Measurements from ENCODE around the gene NPIPB6.
"Not testable (repeated sequence)": the region's sequence is repeated elsewhere in the genome, so short reads cannot be mapped to it uniquely, and the experiment has no call there.

The NPIPB6 gene

DNA sequence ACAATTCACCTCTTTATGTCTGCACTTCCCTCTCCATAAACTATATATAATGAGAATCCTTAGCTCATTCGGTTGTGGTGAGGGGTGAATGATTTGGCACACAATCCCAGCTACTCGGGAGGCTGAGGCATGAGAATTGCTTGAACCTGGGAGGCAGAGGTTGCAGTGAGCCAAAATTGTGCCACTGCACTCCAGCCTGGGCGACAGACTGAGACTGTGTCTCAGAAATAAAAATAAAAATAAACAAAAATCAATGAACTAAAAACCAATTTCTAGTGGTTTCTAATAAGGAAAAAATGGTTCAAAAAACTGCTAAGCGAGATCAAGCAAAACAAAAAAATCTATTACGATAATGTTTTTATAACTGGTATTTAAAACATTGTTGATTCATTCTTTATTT is at the start of gene NPIPB6:
TSS of gene NPIPB6 (minus strand) at position 101 of the 400 bp plus-strand sequence. CDS start 686 bp downstream, outside the sequence.
- not testable (repeated sequence) for DNase-seq

DNA sequence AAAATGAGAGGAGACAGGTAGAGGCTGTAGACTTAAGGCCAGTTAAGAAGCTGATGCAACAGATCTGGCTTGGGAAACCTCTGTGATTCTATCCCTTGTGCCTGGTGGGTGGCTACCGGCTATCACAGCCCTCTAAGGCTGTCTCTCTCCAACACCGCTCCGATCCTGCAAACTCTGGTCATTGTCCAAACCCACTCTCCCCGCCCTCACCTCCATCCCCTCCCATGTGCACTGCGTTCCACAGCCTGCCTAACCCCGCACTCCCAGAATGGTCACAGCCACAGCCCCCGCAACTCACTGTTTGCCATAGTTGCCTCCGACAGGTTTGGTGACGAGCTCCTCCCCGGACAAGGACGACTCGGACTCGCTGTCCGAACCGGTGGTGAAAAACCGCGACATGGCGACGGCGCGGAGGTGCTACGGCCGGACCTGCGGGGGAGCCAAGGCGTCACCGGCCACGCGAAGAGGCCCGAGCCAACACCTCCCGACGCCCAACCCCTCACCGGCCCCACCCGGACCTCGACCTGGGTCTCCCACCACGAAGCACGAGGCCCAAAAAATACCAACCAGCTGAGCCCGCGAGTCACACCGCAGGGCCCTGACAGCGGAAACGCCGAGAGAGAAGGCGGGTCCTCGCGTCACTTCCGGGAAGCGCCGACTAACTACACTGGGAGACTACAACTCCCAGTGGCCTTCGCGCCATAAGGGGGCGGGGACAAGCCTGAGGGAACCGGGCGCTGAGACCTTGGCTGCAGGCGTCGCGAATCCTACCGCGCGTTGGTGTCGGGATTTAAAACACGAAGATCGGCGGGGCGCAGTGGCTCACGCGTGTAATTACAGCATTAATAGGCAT is 40.1 kb upstream of the NPIPB6 start, which contains the start of gene EIF3CL:
TSS of gene EIF3CL (minus strand) at position 622 of the 853 bp plus-strand sequence. CDS start at position 399, 223 bp downstream.
- not testable (repeated sequence) for DNase-seq

DNA sequence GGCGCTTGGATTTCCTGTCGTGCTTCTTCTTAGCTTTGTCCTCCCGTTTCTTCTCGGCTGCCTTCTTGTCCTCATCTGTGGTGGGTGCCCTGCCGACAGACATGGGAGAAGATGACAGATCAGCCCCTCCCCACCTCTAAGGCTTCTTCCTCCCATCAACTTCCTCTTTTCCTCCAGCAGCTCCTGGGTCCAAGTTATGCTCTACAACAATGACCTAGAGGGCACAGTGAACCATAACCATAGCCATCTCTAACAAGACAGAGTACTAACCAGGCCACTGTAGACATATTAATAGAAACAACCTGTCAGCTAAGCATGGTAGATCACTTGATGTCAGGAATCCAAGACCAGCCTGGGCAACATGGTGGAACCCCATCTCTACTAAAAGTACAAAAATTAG is 28.7 kb upstream of the NPIPB6 start:
- DNase-seq, result not testable (repeated sequence)

DNA sequence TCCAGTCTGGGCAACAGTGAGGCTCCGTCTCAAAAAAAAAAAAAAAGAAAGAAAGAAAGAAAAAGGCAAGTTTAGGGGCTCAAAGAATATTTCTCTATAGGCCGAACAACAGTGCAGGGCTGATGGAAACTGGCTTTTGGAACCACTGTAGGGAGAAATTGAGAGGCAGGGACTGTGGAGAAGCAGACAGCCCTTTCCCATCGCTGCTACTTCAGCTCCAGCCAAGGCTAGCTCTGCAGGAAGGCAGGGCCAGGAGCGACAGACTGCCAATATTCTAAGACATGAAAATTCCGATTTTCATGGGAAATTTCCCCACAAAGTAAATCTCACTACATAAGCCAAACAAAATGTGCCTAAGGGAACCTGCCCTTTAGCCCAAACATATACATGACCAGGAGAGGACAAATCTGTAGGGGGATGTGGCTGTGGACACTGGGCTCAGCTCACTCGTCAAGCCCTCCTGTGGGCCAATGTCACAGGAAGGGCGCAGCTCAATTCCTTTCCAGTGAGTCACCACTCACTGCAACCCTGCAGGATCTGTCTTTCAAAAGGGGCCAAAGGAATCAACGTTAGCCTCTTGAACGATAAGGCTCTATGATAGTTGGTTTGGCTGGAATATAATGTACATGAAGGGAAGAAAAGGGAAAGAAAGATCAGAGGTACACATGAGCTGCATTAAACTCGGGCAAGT is 19.0 kb upstream of the NPIPB6 start:
- DNase-seq, result not testable (repeated sequence)

DNA sequence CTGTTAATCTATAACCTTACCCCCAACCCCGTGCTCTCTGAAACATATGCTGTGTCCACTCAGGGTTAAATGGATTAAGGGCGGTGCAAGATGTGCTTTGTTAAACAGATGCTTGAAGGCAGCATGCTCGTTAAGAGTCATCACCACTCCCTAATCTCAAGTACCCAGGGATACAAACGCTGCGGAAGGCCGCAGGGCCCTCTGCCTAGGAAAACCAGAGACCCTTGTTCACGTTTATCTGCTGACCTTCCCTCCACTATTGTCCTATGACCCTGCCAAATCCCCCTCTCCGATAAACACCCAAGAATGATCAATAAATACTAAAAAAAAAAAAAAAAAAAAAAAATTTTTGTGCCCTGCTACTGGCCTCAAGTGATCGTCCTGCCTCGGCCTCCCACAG is 14.5 kb upstream of the NPIPB6 start:
- not testable (repeated sequence) for DNase-seq

DNA sequence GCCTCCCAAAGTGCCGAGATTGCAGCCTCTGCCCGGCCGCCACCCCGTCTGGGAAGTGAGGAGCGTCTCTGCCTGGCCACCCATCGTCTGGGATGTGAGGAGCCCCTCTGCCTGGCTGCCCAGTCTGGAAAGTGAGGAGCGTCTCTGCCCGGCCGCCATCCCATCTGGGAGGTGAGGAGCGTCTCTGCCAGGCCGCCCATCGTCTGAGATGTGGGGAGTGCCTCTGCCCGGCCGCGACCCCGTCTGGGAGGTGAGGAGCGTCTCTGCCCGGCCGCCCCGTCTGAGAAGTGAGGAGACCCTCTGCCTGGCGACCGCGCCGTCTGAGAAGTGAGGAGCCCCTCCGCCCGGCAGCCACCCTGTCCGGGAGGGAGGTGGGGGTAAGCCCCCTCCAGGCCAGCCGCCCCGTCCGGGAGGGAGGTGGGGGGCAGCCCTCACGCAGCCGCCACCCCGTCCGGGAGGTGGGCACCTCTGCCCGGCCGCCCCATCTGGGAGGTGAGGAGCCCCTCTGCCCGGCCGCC is 13.9 kb upstream of the NPIPB6 start:
- not testable (repeated sequence) for DNase-seq

DNA sequence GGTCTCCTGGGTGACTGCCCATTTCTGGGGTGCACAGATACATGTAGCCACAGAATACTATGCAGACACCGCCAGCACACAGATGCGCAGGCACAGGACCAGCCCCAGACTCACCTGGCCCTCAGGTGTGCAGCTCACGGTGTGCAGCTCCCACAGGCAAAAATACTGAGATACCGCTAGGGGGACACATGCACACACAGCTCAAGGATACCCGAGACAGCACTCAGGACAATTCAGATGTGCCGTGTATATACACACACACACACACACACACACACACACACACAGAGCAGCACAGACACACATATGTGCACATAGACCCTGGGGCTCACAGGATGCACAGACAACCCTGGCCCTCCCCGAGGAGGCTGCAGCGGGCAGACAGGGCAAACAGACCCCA is 11.8 kb upstream of the NPIPB6 start:
- DNase-seq, result not testable (repeated sequence)

DNA sequence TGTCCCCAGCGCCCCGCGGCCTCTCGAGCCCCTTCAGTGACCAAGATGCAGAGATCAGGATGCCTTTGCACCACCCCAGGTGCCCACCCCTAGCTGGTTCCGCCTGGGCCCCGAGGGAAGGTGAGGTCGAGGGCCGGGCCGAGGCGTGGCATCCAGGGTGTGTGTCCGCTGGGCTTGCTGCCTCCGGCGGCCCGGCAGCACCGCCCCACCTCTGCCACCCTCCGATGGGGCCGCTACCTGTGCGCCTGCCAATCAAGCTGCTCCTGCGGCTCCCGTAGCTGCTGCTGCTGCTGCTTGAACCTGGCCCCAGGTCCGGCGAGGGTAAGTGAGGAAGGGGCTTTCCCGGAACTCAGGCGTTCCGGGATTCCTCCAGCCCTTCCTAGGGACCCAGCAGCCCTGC is 11.0 kb upstream of the NPIPB6 start:
- not testable (repeated sequence) for DNase-seq

DNA sequence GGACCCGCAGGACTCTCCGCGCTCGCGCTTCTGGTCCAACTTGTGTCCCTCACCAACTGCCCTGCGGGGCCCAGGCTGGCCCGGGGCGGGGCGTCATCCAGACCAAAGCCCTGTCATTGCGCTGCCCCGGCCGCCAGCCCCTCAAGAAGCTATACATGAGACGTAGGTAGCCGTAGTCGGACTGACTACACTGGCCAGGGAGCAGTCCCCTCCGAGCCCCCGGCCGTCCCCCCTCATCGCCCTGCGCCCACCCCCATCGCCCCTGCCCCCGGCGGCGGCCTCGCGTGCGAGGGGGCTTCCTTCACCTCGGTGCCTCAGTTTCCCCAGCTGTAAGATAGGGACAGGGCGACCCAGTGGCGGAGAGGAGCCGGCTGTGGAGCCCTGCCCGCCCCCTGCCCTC is 4.6 kb upstream of the NPIPB6 start:
- DNase-seq, result not testable (repeated sequence)

DNA sequence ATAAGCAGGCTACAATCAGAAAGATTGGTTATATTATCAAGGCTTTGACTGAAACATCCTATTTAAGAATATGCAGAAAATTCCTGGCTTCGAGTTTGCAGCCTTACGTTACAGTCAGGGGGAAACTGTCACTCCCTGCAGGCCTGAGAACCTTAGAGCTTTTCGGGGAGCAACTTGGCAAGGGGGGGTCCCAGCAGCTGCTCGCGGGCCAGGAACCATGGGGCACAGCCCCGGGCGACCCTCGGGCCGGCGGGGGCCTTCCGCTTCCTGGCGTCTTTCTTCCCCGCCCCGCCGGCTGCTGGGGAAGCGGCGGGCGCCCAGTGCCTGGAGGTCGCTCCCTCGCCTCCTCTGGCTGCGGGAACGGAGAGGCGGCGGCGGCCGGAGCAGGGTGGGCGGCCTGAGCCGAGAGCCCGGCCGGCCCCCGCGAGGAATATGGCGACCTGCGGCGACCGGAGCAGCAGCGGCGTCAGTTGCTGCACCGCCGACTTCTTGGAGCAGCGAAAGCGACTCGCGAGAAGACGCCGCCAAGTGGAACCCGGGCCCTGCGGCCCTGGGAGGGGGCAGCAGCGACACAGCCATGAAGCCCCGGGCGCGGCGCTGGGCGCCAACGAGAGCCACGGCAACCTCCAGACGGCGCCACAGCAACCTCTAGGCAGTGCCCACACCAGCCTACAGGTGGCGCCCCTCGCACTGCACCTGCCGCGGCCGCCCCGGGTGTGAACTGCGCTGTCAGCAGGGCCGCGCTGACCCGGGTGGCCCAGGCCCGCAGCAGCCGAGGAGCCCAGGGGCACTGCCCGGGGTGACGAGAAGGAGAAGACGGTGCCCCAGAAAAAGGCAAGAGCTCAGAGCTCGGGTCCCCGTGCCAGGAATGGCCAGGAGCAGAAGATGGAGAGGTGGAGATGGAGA is 1.2 kb upstream of the NPIPB6 start:
- not testable (repeated sequence) for DNase-seq

DNA sequence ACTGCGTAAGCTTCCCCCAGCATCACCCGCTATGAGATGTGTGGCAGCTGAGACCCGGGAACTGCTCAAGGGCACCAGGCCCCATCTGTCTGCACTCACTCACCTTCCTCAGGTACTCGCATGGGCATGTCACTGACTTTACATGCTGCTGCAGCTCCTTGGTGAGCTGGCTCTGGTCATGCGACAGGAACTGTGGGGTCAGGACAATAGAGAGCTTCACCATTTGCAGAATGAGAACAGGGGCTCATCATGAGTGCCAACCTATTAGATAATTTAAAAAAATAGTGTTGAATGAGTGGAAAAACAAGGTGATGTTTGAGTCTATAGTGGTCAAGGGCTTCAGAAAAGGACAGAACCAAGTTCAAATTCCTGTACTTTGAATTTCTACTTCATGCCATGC is 708 bp downstream of the NPIPB6 start:
- DNase-seq, result not testable (repeated sequence)

DNA sequence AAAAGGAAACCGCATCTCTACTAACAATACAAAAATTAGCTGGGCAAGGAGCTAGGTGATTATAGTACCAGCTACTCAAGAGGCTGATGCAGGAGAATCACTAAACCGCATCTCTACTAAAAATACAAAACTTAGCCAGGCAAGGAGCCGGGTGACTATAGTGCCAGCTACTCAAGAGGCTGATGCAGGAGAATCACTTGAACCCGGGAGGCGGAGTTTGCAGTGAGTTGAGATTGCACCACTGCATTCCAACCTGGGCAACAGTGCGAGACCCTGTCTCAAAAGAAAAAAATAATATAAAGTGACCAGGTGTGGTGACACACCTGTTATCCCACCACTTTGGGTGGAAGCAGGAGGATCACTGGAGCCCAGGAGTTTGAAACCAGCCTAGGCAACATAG is 25.1 kb downstream of the NPIPB6 start:
- DNase-seq, result not testable (repeated sequence)

DNA sequence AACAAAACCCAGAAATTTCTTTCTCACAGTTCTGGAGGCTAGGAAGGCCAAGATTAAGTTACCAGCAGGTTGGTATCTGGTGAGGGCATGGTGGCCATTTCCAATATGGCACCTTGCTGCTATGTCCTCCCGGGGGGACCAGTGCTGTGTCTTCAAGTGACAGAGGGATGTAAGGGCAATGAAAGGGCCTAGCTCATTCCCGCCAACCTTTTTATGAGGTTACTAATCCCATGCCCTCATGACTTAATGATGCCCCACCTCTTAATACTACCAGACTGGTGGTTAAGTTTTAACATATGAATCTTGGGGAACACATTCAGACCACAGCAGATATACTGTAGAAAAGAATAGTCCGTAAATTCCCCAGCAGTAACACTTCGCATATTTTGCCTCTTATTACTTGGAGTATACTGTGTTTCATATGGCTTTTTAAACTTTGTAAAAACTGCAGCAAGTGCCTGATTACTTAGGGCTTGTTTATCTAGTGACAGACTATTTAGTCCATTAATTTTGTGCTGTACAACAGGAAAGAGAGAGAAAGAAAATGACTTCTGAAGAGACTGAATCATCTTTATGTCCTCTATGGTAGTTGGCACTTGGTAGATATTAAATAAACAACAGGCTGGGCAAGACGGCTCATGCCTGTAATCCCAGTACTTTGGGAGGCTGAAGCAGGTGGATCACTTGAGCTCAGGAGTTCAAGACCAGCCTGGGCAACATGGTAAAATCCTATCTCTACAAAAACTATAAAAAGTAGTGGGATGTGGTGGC is 26.2 kb downstream of the NPIPB6 start:
- DNase-seq, result not testable (repeated sequence)

DNA sequence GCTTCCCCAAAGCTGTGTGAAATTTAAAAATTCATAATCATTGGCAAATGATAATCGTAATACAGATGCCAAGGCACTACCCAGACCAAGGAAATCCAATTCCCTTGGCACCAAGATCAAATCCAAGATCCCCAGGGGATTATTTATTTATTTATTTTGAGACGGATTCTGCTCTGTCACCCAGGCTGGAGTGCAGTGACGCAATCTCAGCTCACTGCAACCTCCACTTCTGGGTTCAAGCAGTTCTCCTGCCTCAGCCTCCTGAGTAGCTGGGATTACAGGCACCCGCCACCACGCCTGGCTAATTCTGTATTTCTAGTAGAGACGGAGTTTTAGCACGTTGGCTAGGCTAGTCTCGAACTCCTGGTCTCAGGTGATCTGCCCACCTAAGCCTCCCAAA is 27.6 kb downstream of the NPIPB6 start:
- not testable (repeated sequence) for DNase-seq

DNA sequence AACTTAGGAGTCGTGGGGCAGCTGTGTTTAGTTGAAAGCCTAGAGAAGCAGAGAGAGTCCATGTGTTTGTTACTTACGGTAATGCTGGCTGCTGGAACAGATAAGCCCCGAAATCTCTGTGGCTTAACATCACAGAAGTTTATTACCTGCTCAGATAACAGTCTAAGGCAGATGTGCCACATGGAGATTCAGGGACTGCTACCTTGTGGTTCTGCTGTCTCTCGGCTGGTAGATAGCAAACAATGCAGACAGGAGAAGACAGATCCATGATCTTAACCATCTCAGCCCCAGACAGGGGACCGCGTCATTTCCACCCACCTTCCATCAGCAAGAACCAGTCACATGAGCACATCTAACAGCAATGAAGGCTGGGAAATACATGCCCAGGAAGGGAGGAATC is 30.7 kb downstream of the NPIPB6 start:
- not testable (repeated sequence) for DNase-seq

DNA sequence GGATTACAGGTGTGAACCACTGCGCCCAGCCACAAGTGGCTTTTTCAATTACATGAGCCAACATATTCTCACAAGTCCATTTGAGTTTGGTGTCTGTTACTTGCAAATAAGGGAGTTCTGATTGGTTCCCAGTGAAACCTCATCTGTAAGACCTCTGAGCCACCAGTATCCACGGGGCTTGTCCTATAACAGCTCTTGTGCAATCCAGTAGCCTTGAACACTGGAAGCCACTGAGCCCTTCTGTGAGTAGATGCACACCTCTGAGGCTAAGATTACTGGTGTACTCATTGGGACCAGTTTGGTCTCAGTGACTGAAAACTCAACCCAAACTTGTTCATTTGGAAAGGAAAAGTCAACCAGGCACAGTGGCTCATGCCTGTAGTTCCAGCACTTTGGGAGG is 32.3 kb downstream of the NPIPB6 start:
- not testable (repeated sequence) for DNase-seq

DNA sequence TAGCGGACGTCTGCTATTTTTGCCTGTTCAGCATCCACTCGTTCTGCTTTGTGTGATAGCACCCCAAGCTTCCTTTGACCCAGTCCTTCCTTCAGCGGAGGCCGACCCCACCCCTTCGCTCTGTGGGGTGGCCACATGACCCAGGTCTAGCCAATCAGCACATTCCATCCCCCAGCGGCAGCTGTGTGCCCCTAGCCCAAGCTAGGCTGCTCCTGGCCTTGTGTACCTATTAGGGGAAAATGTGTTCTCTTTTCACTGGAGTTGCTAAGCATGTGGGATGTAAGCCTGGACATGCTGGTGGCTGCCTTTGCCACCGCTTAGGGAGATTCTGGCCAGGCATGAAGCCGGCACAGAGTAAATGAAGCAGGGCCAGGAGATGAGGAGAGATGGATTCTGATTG is 33.1 kb downstream of the NPIPB6 start:
- DNase-seq, result peak in 1 of 2 donors; percentile 21

DNA sequence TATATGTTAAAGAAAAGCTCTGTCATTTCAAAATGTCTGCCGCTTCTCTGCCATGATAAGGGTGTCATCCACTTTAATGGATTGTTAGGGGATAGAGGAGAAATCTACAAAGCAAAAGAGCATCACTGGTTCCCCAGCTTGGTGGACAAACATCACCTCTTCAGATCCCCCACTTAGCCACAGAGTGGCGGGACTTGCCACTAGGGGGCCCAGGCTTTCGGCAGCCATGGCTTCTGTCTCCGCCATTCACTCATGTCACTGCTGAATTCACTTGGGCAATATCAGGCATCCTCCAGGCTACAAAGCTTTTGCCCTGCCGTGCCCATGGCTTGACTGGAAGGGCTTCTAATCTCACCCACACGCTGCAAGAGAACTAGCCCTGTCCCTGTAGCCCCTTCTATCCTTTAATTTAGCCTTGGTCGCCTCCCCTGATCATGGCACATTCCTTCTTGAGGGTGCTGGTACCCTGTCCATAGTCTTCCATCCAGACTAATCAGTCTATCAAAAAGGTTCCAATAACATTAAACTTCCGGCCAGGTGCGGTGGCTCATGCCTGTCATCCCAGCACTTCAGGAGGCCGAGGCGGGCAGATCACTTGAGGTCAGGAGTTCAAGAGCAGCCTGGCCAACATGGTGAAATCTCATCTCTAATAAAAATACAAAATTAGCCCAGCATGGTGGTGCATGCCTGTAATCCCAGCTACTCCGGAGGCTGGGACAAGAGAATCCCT is 36.3 kb downstream of the NPIPB6 start:
- peak in 1 of 2 donors; percentile 19 for DNase-seq

DNA sequence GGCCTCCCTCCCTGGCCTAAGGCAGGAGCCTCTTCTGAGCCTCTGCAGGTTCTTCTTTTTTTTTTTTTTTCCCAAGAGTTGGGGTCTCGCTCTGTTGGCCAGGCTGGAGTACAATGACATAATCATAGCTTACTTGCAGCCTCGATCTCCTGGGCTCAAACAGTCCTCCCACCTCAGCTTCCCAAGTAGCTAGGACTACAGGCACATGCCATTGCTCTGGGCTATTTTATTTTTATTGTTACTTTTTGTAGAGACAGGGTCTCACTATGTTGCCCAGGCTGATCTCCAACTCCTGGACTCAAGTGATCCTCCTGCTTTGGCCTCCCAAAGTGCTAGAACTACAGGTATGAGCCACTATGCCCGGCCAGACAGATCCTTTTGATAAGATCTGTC is 38.4 kb downstream of the NPIPB6 start:
- DNase-seq, result no peak

DNA sequence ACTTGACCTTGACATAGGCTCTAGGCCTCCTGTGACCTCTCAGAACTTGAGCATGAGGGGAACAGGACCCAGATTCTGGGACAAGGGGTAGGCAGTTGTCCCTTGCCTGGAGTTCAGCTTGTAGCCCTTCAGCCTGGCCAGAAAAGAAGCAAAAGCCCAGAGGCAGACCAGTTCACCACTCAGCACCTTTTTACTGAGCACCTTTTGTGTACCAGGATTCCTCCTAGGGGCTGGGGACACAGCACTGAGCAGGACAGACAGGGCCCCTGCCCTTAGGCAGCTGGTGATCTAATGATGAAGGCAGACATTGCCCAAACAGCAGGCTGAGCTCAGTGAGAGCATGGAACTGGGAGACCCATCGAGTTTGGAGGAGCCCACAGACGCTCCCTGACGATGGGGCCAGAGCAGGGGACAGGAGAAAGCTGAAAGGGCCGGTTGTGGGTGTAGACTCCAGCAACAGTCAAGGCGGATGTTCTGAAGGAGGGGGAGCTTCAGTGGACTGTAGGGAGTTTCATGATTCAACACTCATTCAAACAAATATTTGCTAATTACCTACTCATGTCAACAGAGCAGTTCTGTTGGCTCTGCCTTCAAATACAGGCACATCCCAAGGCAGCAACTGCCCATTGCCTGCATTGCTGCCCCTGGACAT is 38.9 kb downstream of the NPIPB6 start:
- no peak for DNase-seq
